HG03354 (cell line): ENCODE results near the gene STXBP6.

Source experiments
- ATAC-seq: cut with Tn5 transposase; IDR thresholded peaks from one replicate; pipeline ENCODE4 v1.9.1; 2021; ENCODE audit warnings: mild to moderate bottlenecking; ENCODE audit not compliant: unreplicated experiment, poor library complexity, severe bottlenecking

Gene STXBP6

DNA sequence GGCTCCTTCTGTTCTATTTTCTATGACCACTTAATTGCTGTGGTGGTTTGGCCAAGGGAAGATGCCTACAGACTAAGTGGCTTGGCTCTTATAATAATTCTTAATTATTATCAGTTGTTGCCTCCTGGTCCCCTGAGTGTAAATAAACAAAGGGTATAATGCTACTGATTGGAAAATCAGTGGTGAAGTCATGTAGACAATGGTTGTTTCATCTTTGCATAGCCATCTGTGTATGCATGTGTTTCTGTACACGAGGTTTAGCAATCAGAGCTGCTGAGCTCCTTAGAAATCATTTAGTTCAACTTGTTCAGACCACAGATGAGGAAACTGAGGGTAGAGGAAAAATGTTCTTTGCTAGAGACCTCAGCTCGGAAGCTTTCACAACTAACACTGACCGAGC is 152.2 kb downstream of the STXBP6 start:
- no peak for ATAC-seq

DNA sequence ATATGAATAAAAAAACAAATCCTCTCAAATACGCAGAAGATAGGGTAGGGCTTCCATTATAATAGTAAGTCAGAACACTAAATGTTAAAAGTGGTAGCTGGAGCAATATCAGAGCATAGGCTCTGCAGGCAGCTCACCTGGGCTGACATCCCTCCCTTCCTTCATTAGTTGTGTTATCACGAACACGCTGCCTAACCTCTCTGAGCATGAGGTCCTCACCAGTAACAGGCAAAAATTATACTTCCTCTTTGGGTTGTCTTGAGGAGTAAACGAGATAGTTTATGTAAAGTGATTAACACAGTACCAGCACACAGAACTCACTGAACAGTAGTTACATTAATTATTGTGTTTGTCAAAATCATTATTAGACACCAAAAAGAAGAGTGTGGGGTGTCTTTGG is 154.3 kb downstream of the STXBP6 start:
- no peak for ATAC-seq

DNA sequence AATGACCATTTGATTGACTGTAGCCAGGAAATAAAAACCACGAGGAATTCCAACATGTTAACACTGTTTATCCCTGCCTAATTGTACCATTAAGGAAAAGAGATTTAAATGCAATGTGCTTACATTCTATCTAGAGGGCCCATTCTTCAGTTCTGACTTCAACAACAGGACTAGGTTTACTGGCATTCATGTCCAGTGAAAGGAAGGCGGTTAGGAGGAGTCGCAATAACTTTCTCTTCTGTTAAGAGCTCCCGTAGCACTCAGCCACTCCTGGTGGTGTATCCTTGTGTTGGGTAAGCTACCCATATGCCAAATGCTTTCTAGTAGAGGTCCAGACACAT is 154.7 kb downstream of the STXBP6 start:
- ATAC-seq: no peak

DNA sequence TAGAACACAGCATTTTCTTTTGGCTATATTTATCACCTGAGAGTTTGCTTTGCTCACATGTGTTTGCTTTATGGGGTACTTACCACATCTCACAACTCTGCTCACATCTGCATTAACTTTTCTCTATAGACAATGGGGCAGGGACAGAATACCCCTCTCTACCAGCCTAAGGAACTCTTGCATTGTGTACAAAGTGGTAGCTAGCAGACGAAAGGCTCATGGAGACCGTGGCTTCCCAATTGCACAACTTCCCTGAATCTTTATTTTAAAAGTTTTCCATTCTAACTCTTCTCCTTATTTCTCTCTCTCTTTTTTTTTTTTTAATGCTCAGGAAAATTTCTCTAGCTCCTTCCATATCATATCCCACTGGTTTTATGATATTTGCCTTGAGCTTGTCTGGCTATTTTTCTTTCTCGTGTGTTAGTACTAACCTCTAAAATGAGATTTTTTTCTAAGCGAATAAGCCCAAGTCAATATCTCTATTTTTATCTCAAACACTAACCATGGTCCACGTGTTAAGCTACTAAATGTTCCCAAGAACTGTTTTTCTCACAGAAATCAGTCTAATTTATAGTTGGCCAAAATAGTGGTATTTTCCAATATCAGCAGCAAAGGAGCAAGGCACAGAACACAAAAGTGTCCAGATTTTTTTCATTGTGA is 155.2 kb downstream of the STXBP6 start:
- ATAC-seq: no peak

DNA sequence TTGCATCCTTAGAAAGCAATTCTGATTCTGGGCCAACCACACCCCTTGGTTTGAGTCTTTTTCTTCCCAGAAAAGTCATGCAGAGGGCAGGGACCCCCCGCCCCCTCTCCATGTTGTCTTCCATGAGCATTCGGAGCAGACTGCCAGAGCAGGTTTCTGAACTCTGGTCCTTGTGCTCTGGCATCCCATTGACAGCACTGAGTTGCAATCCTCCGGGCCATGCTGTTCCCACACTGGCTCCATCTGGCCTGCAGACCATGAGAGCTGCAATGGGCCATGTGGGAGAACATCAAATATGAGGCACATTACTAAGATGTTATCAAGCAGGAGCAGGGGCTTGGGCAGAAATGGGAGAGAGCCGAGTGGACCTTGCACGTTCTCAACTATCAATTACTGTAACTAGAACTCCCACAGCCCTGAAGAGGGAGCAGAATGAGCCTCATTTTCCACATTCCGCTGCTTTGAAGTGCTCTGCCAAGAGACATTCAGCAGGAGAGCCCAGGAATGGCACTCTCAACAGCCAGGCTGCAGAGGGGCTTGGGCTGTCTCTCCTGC is 157.4 kb downstream of the STXBP6 start:
- ATAC-seq: no peak

DNA sequence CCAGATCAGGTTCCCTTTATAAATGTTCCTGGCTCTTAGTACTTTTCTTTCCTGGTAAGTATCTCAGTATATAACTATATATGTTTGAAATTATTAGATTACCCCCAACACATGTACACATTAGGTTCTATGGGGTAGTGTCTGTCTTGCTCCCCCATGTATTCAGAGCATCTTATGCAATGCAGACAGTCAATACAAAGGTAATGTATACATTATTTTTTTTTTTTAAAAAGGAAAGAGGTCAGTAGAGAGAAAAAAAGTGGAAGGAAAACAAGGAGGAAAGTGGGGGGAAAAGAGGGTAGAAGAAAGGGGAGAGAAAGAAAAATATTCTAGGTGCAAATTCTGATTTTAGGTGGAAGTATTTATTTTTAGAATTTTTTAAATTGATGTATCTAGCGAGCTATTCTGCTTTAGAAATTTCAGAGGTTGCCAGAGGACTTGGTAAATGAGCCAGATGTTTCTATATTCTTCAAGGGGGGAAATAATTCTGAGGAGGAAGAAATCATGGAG is 157.9 kb downstream of the STXBP6 start:
- ATAC-seq: no peak

DNA sequence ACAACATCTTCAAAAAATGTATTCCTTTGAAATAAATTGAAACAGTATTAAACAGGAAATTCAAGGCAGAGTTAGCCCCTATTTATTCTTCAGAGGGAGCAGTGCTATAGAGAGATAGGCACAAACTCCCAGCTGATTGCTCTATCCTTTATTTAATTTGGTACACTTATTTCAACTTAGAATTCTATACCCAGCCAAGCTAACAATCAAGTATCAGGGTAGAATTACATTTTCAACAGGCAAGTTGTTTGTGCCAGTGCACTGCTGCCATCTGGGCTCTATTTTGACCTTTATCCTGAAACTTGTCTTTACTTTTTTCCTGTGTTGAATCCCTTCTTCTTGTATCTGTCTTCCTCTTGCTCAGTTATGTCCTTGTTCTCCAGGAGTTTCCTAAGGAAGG is 159.2 kb downstream of the STXBP6 start:
- ATAC-seq: no peak

DNA sequence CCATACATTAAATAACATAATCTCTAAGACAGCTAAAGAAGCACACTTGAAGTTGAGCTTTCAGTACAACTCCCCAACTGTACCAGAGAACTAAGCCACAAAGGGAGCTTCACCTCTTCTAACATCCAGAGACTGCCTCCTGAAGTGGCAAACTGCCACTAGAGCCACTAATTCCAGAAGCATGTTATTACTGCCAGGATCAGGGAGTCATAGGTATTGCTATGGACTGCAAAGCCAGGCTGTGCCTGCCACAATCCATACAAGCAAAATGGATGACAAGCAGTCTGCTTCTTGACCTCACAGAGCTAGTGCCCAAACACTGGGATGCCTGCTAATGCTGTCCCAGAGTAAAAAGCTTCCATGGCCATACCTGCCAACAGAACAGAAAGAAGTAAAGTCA is 160.1 kb downstream of the STXBP6 start:
- ATAC-seq: no peak

DNA sequence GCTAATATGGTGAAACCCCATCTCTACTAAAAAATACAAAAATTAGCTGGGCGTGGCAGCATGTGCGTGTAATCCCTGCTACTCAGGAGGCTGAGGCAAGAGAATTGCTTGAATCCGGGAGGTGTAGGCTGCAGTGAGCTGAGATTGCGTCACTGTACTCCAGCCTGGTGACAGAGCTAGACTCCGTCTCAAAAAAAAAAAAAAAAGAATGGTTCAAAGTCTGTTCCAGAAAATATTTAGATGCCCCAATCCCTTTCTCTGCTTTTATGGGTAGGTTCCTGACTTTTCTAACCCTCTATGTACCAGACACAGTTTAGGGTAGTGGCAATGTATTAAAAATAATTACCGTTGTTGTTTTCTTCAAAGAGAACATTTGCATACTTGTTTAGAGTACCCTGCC is 161.4 kb downstream of the STXBP6 start:
- ATAC-seq: no peak

DNA sequence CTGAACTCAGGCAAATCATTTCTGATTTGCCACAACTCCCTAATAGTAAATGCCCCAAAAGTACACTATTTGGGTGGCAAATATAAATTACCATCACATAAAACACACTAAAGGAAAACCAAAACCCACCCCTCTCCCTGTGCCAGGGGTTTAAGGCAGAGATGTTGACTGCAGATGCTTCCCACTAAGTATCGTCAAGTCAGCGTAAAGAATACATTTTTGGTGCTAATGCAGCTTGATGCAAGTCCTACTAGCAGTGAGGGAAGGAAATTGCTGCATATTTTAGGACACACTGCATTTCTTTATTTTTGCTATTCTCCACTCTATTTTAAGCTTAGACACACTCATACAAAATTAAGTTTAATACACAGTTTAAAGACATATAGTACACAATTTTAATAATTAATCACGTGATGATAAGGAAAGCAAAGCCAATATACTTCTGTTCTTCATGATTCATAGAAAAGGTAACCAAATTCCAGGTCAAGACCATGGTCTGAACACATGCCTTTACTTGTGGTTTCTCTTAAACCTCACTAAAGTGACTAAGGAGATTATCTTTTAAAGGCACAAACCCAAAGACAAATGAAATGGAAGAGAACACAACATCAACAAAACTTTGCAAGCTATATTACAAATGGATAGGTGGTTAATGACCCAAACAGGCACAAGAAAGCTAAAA is 162.2 kb downstream of the STXBP6 start:
- no peak for ATAC-seq

DNA sequence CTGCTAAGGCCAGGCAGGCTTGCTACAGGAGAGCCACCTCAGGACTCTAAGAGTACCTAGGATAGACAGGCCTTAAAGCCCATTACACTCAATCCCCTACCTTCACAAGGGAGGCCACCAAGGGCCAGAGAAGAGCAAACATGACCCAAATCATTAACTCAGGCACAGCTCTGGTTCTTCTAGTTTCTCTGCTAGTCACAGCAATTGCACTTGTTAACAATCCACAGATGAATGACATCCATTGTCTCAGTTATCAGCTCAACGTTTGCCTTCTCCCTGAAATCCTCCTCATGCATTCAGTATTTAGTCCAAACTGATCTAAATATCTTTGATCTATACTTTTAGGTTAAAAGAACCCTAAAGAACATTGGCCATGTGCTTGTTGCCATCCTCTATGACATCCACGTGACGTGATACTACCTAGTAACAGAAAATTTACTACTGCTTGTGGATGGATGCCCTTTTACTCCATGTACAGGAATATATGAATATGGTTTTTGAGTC is 164.5 kb downstream of the STXBP6 start:
- ATAC-seq: no peak

DNA sequence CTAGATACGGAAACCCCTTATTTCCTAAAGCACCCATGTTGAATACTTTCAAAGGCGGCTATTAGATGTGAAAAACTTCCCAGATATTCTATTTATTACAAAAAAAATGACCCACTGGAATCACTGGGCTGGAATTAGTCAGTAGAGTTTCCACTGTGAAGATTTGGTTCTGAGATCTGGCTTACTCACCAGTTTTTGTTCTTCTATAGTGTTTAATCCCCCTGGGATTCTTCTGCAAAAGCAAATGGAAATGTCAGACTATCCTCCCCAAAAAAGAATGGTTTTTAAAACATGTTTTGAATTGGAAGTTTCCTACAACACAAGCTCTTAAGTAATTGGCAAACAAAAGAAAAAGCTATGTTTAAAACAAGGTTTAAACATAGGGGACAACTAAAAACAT is 166.4 kb downstream of the STXBP6 start:
- no peak for ATAC-seq

DNA sequence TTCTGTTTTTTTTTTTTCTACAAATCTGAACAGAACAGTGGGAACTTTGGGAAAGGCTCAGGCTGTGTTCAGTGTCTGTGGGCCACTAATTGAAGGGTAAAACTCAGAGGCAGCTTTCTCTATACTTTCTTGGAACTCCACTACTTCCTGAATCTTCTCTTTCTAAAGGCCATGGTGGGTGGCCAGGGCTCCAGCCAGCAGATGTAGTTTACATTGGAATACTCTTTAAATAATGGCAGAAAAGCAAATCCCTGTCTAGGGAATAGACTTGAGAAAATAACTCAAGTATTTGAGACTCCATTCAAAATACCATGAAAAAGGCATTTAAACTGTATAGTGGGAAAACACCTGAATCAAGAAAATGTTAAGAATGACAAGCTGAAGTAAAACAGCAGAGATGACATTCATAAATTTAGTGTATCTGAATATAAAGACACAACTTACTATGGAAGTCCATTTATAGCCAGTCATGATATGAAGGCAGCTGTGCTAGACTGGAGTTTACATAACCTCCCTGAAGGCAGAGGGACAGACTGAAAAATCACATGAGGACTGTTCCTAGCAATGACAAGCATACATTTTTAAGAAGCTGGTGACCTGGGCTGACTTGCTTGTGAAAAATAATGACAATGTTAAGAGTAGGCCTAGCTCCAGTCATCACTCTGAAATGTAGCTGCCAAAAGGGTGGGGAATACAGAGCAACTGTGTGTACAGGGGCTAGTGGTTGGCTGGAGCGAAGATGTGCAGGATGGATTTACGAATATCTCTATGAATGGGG is 168.6 kb downstream of the STXBP6 start:
- ATAC-seq: no peak

DNA sequence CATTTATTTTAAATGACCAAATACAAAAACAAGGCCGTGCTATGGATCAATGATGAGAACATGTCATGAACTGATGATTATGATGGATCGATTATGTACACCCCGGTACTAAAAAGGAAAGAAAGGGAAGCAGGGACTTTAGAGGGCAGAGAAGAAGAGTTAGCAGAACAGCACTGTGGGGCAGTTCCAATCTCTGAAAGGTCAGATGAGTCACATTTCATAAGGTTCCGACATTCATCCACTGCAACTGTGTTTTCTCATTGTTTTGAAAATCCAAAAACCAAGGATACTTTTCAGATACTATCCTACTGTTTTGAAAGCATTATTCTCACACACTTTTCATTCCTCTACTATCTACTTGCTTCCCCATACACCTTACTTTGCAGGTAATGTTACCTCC is 169.3 kb downstream of the STXBP6 start:
- ATAC-seq: no peak

DNA sequence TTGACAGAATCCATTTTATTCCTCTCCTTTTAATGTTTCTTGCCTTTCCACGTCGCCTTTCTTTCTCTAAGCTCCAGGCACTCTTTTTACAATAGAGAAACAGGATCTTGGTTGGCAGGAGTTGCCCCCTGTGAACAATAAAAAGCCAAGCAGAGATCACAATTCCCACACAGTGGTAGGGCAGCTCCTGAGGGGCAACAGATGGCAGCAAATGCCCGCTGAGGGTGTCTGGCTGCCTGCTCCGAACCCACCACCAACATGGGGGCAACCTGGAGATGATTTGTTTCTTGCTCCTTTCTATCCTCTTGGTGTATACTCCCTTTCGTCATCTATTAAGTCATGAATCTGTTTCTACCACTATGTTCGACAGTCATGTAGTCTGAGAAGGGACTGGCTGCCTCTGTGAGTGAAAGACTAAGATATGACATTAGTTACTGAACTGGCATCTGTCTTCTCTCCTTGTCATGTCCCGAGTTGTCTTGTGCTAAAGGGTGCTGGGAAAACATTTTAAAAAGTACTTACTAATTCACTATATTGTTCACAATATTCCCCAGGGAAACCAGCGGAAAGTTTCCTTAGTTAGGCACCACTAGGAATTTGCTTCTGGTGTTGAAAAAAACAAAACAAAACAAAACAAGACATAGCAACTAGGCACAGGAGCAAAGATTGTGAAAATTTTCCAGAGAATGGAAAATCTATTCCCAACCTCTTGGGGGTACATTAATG is 170.1 kb downstream of the STXBP6 start:
- ATAC-seq: no peak

DNA sequence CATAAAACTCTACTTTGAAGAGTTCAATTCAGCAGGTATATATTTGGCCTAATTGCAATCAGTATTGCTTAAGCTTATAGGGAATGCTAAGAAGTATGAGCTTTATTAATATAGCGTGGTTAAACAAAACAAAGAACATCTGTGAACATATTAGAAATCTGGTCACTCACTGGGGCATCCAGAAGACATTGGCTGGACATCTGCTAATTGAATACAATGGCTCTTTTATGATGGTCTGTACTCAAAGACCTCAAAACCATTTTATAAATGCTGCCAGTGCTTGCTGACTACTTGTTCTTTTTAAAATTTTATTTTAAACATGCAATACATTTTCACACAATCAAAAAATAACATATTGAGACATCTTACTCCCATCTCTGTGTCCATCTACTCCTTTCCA is 173.0 kb downstream of the STXBP6 start:
- no peak for ATAC-seq

DNA sequence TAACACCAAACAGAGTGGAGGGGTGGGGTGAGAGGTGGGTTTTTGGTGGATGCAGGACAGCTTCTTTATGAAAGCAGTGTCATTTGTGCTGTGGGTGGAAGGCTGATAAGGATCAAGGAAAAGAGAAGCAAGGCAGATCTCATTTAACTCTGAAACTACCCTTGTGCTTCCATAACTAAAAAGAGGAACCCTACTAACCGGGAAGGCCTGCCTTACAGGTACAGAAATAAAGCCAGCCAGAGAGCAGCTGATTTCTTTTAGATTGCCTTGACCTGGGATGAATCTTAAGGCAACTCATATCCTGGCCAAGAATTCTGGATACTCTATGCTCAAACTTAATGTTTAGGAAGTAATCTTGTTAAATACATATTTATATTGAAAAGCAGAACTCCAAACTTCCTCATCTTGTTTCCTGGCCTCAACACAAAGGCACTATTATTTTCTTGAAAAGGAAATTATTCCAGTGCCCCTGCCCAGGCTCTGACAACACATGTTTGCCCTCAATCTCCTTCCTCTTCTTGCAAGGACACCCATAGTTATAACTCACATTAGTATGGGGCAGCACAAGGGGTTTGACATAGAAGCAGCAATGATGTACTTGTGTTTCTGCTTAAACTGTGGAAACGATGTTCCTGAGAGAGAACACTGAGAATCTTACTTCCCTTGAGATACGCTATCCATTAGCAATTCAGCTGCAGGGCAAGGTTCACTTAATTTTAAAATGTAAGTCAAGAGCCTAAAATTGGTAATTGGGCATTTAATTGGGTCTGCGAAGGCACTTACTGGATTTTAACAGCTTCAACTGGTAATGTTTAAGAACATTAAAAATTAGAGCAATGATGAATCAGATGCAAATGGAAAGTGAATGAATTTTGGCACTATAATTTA is 173.7 kb downstream of the STXBP6 start:
- no peak for ATAC-seq

DNA sequence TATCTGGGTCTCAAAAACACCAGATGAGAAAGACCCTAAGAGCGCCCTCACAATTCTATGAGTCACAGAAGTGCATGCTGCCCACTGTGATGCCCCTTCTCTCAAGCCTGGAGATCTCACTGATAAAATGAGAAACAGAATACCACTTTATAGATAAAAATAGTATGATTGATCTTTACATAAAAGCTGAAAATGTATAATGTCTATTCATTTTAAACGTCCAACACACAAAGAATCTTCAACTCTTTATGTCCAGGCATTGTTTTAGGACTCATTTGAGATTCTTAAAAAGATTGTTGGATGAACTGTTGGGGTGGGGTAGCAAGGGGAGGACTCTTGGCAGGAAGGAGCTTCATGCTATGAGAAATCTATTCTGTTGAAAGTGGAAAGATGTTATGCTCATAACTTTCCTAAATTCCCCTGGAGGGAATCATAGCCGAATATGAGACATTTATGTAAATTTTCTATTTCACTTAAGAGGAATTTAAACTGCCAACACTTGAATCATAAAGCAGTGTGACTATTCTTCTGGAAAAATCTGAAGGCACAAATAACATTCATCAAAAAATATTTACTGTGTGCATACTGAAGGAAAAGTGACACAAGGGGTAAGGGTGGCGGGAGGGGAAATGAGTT is 174.6 kb downstream of the STXBP6 start:
- no peak for ATAC-seq
